Rectal smooth muscle tissue (tissue), 1 donor: ENCODE measurements around the gene COL13A1.

Experiments used
- H3K27ac ChIP-seq: one replicate; pipeline ENCODE4 v1.7.0; 2013; ENCODE audit warnings: low read depth, low read length, inconsistent platforms
- H3K27me3 ChIP-seq: one replicate; pipeline ENCODE4 v1.7.0; 2013; ENCODE audit warnings: low read length; ENCODE audit not compliant: control insufficient read depth, insufficient read depth
- H3K36me3 ChIP-seq: one replicate; pipeline ENCODE4 v1.7.0; 2013; ENCODE audit warnings: low read length; ENCODE audit not compliant: control insufficient read depth, insufficient read depth
- H3K4me1 ChIP-seq: one replicate; pipeline ENCODE4 v1.7.0; 2013; ENCODE audit warnings: low read length; ENCODE audit not compliant: control insufficient read depth, insufficient read depth
- H3K4me3 ChIP-seq: one replicate; pipeline ENCODE4 v1.7.0; 2013; ENCODE audit warnings: low read length
- H3K9ac ChIP-seq: one replicate; pipeline ENCODE4 v1.7.0; 2013; ENCODE audit warnings: low read length

The COL13A1 gene

DNA sequence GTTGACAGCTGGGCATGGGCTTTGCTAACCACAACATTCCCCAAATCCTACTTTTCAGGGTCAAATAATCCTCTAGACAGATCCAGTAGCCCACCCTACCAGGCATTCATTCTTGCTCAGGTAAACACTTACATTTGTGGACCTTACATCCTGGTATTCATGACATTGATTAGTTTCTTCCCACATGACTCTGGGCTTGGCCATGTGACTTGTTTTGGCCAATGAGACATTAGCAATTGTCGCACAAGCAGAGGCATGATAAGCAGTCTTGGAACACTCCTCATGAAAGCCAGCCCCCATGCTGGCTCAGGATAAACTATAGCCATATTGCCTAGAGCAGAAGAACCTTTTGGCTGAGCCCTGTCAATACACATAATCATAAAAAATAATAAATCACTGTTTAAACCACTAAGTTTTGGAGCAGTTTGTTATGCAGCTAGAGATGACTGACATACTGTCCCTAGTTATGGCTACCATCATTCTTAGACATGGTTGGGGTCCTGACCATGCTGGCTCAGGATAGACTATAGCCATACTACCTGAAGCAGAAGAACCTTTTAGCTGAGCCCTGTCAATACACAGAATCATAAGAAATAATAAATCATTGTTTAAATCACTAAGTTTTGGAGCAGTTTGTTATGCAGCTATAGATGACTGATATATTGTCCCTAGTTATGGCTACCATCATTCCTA, 6.3 kb upstream of the COL13A1 start:
- Histone ChIP-seq H3K27me3 (no peaks in the 10 kb centered on the region), H3K27ac (no peak overlapping the region), H3K36me3 (no peaks in the 10 kb centered on the region), H3K4me1 (no peaks in the 10 kb centered on the region), H3K9ac (no peak overlapping the region), H3K4me3 (no peak overlapping the region)

DNA sequence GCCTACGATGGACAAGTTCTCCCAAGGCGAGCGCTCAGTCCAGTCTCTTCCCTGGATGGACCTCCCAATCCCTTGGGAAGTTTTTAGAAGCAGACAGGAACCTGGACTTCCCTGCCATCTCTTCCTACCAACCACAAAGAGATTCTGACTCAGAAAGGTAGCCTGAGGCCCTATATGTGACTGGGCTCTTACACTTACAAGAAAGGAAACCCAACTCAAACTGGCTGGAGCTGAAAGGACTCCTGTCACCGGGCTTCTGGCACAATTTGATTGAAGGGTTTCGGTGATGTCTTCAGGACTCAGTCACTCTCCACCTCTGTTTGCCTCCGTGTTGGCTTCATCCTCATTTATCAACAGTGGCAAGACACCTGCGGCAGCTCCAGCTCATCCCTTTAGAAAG, 3.7 kb upstream of the COL13A1 start:
- Histone ChIP-seq H3K27ac (no peak overlapping the region), H3K9ac (no peak overlapping the region), H3K4me3 (no peak overlapping the region), H3K4me1 (no peaks in the 10 kb centered on the region), H3K27me3 (peaks cover 8% of the 10 kb centered on the region), H3K36me3 (no peaks in the 10 kb centered on the region)

DNA sequence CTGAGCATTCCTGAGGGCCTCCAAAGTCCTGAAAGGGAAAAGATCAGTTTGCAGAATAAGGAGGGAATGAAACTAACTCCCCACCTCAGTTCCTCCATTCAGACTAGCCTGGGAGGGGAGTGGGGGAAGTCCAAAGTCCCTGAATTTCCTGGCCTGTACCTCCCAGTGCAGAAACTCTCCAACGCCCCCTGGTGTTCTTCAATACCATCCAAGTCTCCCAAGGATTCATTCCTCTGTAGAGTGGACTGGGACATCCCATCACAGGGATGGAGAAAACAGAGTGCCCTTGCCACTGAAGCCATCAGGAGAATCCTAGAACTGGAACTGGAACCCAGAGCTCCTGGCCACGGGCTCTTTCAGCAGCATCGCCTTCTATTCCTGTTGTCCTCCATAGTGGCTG, 1.6 kb upstream of the COL13A1 start:
- H3K4me3 ChIP-seq: no peak overlapping the region
- no peaks in the 10 kb centered on the region for H3K4me1 ChIP-seq
- no peaks in the 10 kb centered on the region for H3K36me3 ChIP-seq
- no peak overlapping the region for H3K9ac ChIP-seq
- H3K27ac ChIP-seq: no peak overlapping the region
- H3K27me3 ChIP-seq: peaks cover 17% of the 10 kb centered on the region

- Histone ChIP-seq H3K27me3 (peaks cover 17% of the 10 kb centered on the region), H3K4me1 (no peaks in the 10 kb centered on the region), H3K27ac (no peak overlapping the region), H3K36me3 (no peaks in the 10 kb centered on the region), H3K9ac (no peak overlapping the region), H3K4me3 (no peak overlapping the region)
Observed at GRCh38 chr10:69800665-69801064, 1.0 kb upstream of the COL13A1 start.

DNA sequence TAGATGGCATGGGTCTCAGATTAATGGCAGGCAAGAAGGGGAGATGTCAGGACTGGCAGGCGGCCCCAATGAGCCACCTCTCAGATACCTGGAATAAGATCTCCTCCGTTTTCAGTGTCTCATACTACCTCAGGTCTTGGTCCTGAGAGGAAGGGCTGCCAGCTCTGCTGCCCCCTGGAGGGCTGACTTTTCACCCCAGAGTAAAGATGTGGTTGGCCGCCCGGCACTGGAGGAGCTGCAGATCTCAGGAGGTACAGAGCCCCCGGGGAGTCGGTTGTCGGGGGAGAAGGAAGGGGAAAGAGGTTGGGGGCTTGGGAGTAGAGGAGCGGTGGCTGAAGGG, 642 bp upstream of the COL13A1 start:
- Histone ChIP-seq H3K36me3 (no peaks in the 10 kb centered on the region), H3K9ac (no peak overlapping the region), H3K27me3 (peaks cover 17% of the 10 kb centered on the region), H3K4me3 (peak overlapping the region; percentile 60), H3K4me1 (no peaks in the 10 kb centered on the region), H3K27ac (no peak overlapping the region)

DNA sequence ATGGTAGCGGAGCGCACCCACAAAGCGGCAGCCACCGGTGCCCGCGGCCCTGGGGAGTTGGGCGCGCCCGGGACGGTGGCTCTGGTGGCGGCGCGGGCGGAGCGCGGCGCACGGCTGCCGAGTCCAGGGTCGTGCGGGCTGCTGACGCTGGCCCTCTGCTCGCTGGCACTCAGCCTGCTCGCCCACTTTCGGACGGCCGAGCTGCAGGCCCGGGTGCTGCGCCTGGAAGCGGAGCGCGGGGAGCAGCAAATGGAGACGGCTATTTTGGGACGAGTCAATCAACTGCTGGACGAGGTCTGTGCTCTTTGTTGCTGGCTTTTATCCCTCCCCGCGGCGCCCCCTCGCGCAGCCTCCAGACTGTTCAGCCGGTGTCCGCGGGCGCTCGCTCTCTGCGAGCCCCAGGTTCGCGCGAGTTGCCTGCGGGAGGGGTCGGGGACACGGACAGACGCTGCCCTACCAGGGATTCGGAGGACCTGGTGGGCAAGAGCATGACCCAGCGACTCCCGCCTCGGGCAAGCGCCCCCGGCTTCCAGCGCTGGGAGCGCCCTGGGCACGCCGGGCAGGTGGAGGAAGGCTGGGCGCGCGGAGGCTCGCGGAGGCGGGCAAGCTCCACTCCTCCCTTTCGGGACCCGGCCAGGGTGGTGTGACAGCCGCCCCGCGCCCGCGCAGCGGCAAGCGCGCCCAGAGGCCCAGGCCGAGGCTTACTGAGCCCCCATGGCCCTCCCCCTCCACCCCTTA, 887 bp downstream of the COL13A1 start:
- H3K36me3 ChIP-seq: no peaks in the 10 kb centered on the region
- H3K27me3 ChIP-seq: peaks cover 17% of the 10 kb centered on the region
- H3K4me1 ChIP-seq: no peaks in the 10 kb centered on the region
- no peak overlapping the region for H3K9ac ChIP-seq
- H3K27ac ChIP-seq: no peak overlapping the region
- H3K4me3 ChIP-seq: peak overlapping the region; percentile 60

DNA sequence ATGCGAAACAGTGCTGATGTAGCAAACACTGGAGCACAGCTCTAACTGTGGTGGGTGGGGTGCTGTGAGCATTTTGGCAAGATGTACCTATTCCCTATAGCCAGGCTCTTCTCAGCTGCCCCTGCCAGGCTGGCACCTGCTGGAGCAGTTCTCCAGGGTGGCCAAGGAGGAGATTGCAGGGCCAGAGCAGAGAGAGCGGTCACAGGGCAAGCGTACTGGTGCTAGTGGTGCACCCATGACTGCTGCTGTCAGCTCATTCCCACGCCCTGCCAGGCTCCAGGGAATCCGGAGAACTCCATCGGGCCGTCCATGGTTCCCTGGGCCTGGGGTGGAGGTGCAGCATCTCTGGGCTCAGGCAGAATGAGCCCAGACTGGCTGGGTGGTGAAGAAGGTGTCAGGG, 2.1 kb downstream of the COL13A1 start:
- no peak overlapping the region for H3K9ac ChIP-seq
- H3K27me3 ChIP-seq: peaks cover 17% of the 10 kb centered on the region
- H3K36me3 ChIP-seq: no peaks in the 10 kb centered on the region
- no peak overlapping the region for H3K4me3 ChIP-seq
- H3K4me1 ChIP-seq: no peaks in the 10 kb centered on the region
- H3K27ac ChIP-seq: no peak overlapping the region

GRCh38 chr10:69804775-69805174, 3.1 kb downstream of the COL13A1 start:
- H3K27ac ChIP-seq: no peak overlapping the region
- no peaks in the 10 kb centered on the region for H3K36me3 ChIP-seq
- H3K9ac ChIP-seq: no peak overlapping the region
- no peaks in the 10 kb centered on the region for H3K4me1 ChIP-seq
- no peak overlapping the region for H3K4me3 ChIP-seq
- peaks cover 17% of the 10 kb centered on the region for H3K27me3 ChIP-seq

GRCh38 chr10:69807122-69807521, 5.4 kb downstream of the COL13A1 start:
- Histone ChIP-seq H3K9ac (no peak overlapping the region), H3K27me3 (peaks cover 8% of the 10 kb centered on the region), H3K36me3 (no peaks in the 10 kb centered on the region), H3K4me3 (no peak overlapping the region), H3K27ac (no peak overlapping the region), H3K4me1 (no peaks in the 10 kb centered on the region)

- Histone ChIP-seq H3K36me3 (no peaks in the 10 kb centered on the region), H3K9ac (no peak overlapping the region), H3K27me3 (peaks cover 8% of the 10 kb centered on the region), H3K4me3 (no peak overlapping the region), H3K4me1 (no peaks in the 10 kb centered on the region), H3K27ac (no peak overlapping the region)
Observed at GRCh38 chr10:69807696-69808095, 6.0 kb downstream of the COL13A1 start.

- Histone ChIP-seq H3K36me3 (no peaks in the 10 kb centered on the region), H3K27me3 (no peaks in the 10 kb centered on the region), H3K27ac (no peak overlapping the region), H3K4me1 (no peaks in the 10 kb centered on the region), H3K4me3 (no peak overlapping the region), H3K9ac (no peak overlapping the region)
Observed at GRCh38 chr10:69809318-69809717, 7.6 kb downstream of the COL13A1 start.

DNA sequence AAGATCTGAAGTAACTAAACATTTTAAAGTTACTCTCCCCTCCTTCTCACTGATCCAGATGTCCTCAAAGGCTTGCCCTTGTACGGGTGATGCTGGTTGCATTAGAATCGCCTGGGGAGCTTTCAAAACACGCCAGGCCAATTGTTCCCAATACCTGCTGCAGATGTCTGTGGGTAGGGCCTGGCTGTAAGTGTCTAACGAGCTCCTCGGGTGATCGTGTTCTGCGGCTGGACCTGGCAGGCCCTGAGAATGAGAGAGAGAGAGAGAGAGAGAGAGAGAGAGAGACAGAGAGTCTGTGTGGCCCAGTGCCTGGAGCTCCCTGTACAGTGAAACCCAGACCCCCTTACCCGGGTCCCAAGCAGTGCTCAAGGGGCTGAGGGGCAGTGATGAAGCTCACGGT, 8.4 kb downstream of the COL13A1 start:
- no peak overlapping the region for H3K4me3 ChIP-seq
- H3K4me1 ChIP-seq: no peaks in the 10 kb centered on the region
- H3K27ac ChIP-seq: no peak overlapping the region
- no peaks in the 10 kb centered on the region for H3K36me3 ChIP-seq
- no peak overlapping the region for H3K9ac ChIP-seq
- H3K27me3 ChIP-seq: no peaks in the 10 kb centered on the region
